Osteoblast (primary cell): ENCODE results near the gene FGF10. TPM values are rescaled to one million over a fixed set of nuclear protein-coding genes. Genes with fewer than 3 reads are reported as not detected.

Source experiments
- DNase-seq: peaks from one replicate; pipeline ENCODE4 v3.0.0; 2011; ENCODE audit warnings: low spot score, mixed read lengths; ENCODE audit not compliant: insufficient read length; ENCODE audit errors: missing footprints
- H2AFZ ChIP-seq: 2 replicates; pipeline ENCODE4 v1.6.0; 2011; ENCODE audit warnings: mild to moderate bottlenecking, low read length
- H3K27ac ChIP-seq: 2 replicates; pipeline ENCODE4 v1.5.1; 2011; ENCODE audit warnings: mild to moderate bottlenecking, low read depth, low read length, moderate library complexity
- H3K27me3 ChIP-seq: 2 replicates; pipeline ENCODE4 v1.6.0; 2012; ENCODE audit warnings: mild to moderate bottlenecking, control low read depth, inconsistent platforms, low read length, moderate library complexity; ENCODE audit not compliant: insufficient read depth
- H3K36me3 ChIP-seq: 2 replicates; pipeline ENCODE4 v1.5.1; 2011; ENCODE audit warnings: mild to moderate bottlenecking, low read length, control low read depth, moderate library complexity; ENCODE audit not compliant: insufficient read depth
- H3K4me1 ChIP-seq: 2 replicates; pipeline ENCODE4 v1.5.1; 2011; ENCODE audit warnings: mild to moderate bottlenecking, low read length, control low read depth, moderate library complexity; ENCODE audit not compliant: insufficient read depth
- H3K4me2 ChIP-seq: 2 replicates; pipeline ENCODE4 v1.6.0; 2011; ENCODE audit warnings: mild to moderate bottlenecking, low read length; ENCODE audit not compliant: insufficient read depth
- H3K4me3 ChIP-seq: fragments of 200-600 bp; sonication (generic); 3 replicates; pipeline ENCODE4 v1.5.1; 2012; ENCODE audit warnings: mild to moderate bottlenecking, low read length, inconsistent platforms; ENCODE audit not compliant: insufficient read depth
- H3K79me2 ChIP-seq: 2 replicates; pipeline ENCODE4 v1.6.0; 2012; ENCODE audit warnings: mild to moderate bottlenecking, low read length, control low read depth, inconsistent platforms; ENCODE audit not compliant: insufficient read depth
- H3K9me3 ChIP-seq: 2 replicates; pipeline ENCODE4 v1.5.1; 2011; ENCODE audit warnings: low read depth, low read length, control low read depth
- H4K20me1 ChIP-seq: 2 replicates; pipeline ENCODE4 v1.6.0; 2012; ENCODE audit warnings: mild to moderate bottlenecking, low read length, control low read depth; ENCODE audit not compliant: insufficient read depth
- total RNA-seq: library from RNA; depleted of rRNA; stranded (reverse); fragments of >200 nt; gene quantifications from 2 replicates; pipeline ENCODE4 v1.2.3, GENCODE V29; 2012
- TF ChIP-seq, protein P1 (sequence below): IDR thresholded peaks from 2 replicates; pipeline ENCODE4 v1.5.1; 2011; ENCODE audit warnings: mild to moderate bottlenecking, low read depth, low read length, moderate library complexity; ENCODE audit errors: extremely low read depth

FGF10 gene
- total RNA-seq, 1 donor: 1.4 TPM

DNA sequence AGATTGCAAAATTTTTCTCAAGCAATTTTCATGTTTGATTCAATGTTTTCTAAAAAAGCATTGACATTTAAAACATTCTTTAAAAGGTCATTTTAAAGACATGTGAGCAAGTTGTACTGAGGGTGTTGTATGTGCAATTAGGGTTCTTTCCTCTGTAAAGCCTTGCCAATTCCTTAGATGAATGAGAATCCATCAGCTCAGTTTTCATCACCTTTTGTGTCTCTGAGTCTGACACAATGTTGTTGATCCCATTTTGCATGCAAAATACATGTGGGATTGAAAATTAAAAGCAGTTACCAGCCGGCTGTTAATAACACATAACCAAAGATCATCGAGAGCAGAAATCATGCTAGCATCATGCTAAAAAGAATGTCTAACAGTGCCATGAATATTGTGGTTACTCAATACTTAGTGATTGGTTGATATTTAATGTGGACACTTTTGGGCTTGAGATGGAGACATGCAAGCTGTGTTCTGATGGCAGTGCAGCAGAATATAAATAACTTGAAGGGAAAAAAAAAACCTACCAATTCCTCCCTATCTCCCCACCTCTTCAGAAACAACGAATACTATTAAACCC, 57.7 kb downstream of the FGF10 start:
- TF ChIP-seq, protein P1, sequence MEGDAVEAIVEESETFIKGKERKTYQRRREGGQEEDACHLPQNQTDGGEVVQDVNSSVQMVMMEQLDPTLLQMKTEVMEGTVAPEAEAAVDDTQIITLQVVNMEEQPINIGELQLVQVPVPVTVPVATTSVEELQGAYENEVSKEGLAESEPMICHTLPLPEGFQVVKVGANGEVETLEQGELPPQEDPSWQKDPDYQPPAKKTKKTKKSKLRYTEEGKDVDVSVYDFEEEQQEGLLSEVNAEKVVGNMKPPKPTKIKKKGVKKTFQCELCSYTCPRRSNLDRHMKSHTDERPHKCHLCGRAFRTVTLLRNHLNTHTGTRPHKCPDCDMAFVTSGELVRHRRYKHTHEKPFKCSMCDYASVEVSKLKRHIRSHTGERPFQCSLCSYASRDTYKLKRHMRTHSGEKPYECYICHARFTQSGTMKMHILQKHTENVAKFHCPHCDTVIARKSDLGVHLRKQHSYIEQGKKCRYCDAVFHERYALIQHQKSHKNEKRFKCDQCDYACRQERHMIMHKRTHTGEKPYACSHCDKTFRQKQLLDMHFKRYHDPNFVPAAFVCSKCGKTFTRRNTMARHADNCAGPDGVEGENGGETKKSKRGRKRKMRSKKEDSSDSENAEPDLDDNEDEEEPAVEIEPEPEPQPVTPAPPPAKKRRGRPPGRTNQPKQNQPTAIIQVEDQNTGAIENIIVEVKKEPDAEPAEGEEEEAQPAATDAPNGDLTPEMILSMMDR: no peak
- H4K20me1 ChIP-seq: no peaks in the 10 kb centered on the region

DNA sequence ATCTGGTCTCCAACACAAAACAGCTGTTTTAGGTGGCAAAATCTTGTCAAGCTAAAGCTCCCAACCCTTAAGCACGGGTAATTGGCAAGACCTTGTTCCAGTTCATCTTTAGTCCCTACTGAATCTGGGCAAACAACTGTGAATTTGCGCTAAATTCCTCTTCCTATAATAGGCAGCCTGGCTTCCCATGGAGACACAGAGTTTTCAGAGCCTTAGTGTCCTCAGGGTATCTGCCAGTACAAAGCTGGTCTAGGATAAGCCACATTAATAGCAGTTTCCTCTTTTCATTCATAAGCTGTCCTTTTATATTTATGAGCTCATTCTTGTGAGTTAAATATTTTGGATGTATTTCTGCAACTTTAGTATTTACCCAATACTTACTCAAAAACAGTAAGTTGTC, 59.5 kb downstream of the FGF10 start:
- no peaks in the 10 kb centered on the region for H4K20me1 ChIP-seq
- TF ChIP-seq, protein P1: no peak
- no peaks in the 10 kb centered on the region for H3K27me3 ChIP-seq
- no peak overlapping the region for H3K4me2 ChIP-seq
- no peak for DNase-seq
- H3K79me2 ChIP-seq: no peaks in the 10 kb centered on the region
- H2AFZ ChIP-seq: no peak overlapping the region
- H3K4me3 ChIP-seq: no peak overlapping the region
- no peaks in the 10 kb centered on the region for H3K9me3 ChIP-seq
- no peaks in the 10 kb centered on the region for H3K4me1 ChIP-seq
- no peak overlapping the region for H3K27ac ChIP-seq
- no peaks in the 10 kb centered on the region for H3K36me3 ChIP-seq

More for the DNA sequence above, 57.7 kb downstream of the FGF10 start:
- DNase-seq: no peak
- no peaks in the 10 kb centered on the region for H3K27me3 ChIP-seq
- H3K27ac ChIP-seq: no peak overlapping the region
- no peak overlapping the region for H3K4me3 ChIP-seq
- H3K4me1 ChIP-seq: no peaks in the 10 kb centered on the region
- H2AFZ ChIP-seq: no peak overlapping the region
- H3K9me3 ChIP-seq: no peaks in the 10 kb centered on the region
- no peaks in the 10 kb centered on the region for H3K36me3 ChIP-seq
- no peak overlapping the region for H3K4me2 ChIP-seq
- H3K79me2 ChIP-seq: no peaks in the 10 kb centered on the region

DNA sequence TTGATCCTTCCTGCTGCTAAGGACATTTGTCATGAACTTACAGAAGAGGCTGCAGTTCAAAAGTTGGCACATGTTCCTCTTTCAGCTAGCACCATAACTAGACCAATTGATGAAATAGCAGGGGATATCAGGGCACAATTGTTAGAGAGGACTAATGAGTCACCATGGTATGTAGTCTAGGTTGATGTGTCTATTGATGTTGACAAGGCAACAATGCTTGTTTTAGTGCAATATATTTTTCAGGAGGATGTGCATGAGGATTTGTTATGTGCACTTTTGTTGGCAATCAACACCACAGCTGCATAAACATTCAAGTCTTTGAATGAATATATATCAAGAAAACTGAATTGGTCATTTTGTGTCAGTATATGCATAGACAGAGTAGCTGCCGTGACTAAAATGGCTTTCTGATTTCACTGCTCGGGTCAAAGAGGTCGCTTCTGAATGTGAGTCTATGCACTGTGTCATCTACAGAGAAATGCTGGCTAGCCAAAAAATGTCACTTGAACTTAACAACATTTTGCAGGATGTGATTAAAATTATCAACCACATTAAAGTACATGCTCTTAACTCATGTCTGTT, 68.0 kb downstream of the FGF10 start:
- TF ChIP-seq, protein P1: no peak
- Histone ChIP-seq H3K4me2 (no peak overlapping the region), H3K4me1 (no peaks in the 10 kb centered on the region), H3K79me2 (no peaks in the 10 kb centered on the region), H3K4me3 (no peak overlapping the region), H3K36me3 (no peaks in the 10 kb centered on the region), H3K27ac (no peak overlapping the region), H3K27me3 (no peaks in the 10 kb centered on the region), H3K9me3 (no peaks in the 10 kb centered on the region), H4K20me1 (no peaks in the 10 kb centered on the region), H2AFZ (no peak overlapping the region)
- no peak for DNase-seq

DNA sequence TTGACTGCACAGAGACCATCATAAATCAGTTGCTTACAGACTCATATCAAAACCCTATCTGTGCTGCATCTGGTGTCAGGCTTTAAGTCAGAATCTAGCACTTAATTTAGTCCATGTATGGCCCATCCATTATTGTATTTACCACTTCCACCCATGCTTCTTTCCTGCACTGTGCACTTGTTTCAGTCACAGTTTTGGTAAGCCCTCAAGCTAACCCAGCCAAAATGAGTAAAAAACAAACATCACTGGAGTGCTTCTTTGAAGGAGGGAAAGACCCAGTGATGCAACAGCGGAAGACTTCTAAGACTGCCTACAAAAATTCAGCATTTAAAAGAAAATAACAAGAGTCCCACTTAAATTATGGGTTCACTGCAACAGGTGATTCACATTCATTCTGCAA, 69.0 kb downstream of the FGF10 start:
- no peak overlapping the region for H3K27ac ChIP-seq
- DNase-seq: no peak
- H3K36me3 ChIP-seq: no peaks in the 10 kb centered on the region
- no peak overlapping the region for H3K4me3 ChIP-seq
- H4K20me1 ChIP-seq: no peaks in the 10 kb centered on the region
- no peaks in the 10 kb centered on the region for H3K79me2 ChIP-seq
- H3K4me1 ChIP-seq: no peaks in the 10 kb centered on the region
- H3K4me2 ChIP-seq: no peak overlapping the region
- no peak overlapping the region for H2AFZ ChIP-seq
- no peaks in the 10 kb centered on the region for H3K9me3 ChIP-seq
- H3K27me3 ChIP-seq: no peaks in the 10 kb centered on the region
- TF ChIP-seq, protein P1: no peak
